Keratinocyte (primary cell): ENCODE results near the gene ADAMTSL1.

Experiments
- EZH2 ChIP-seq: IDR thresholded peaks from one replicate; pipeline ENCODE4 v1.6.1; 2012; ENCODE audit warnings: inconsistent platforms, mild to moderate bottlenecking, low read length, moderate library complexity
- TF ChIP-seq, protein P1 (sequence below), 3 experiments: IDR thresholded peaks in 1 of 3; conservative IDR thresholded peaks in 1 of 3; optimal IDR thresholded peaks in 1 of 3; 2 replicates in 2 of 3; 3 replicates in 1 of 3; pipeline versions ENCODE3 to v1.5.1; 2011; ENCODE audit warnings: low read length in 3 of 3, mild to moderate bottlenecking in 3 of 3, moderate library complexity in 2 of 3, control low read depth in 1 of 3, inconsistent platforms in 1 of 3; ENCODE audit not compliant: insufficient read depth in 2 of 3; ENCODE audit errors: extremely low read depth in 1 of 3

DNA sequence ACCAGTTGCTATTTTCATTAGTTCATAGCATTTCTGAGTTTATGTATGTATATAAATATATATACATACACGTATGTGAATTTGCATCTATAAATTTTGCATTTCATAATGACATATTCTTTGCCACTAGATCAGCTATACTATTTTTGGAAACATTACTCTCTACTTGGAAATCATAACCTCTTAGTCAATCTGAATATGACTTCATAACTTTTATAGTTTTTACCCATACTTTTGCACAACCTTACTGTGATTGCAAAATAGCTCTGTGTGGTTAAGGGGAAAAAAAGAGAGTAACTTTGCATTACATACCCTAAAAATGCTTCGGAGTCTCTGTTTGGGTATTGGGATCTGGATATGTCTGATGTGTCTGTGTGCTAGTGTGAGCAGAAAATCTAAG is 44.9 kb upstream of the ADAMTSL1 start:
- TF ChIP-seq, protein P1, sequence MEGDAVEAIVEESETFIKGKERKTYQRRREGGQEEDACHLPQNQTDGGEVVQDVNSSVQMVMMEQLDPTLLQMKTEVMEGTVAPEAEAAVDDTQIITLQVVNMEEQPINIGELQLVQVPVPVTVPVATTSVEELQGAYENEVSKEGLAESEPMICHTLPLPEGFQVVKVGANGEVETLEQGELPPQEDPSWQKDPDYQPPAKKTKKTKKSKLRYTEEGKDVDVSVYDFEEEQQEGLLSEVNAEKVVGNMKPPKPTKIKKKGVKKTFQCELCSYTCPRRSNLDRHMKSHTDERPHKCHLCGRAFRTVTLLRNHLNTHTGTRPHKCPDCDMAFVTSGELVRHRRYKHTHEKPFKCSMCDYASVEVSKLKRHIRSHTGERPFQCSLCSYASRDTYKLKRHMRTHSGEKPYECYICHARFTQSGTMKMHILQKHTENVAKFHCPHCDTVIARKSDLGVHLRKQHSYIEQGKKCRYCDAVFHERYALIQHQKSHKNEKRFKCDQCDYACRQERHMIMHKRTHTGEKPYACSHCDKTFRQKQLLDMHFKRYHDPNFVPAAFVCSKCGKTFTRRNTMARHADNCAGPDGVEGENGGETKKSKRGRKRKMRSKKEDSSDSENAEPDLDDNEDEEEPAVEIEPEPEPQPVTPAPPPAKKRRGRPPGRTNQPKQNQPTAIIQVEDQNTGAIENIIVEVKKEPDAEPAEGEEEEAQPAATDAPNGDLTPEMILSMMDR (optimal IDR thresholded peaks at IDR 0.05 in 1 of 3, IDR thresholded peaks at IDR 0.05 in 1 of 3, conservative IDR thresholded peaks at IDR 0.05 in 1 of 3; ENCODE audit: extremely low read depth in 1 of 3, insufficient read depth in 2 of 3, low read length in 3 of 3) = no peak
- TF ChIP-seq EZH2 = no peak
